Activated T-helper 1 cell treated with anti-CD3 and anti-CD28 coated beads, Interleukin-12 subunit alpha, Interleukin-12 subunit beta, Interleukin-2, Interleukin-4 antibody, amounts not matched to agents 30 ng/mL and 10 ng/mL and 1 ng/mL, durations not matched to agents 14 hours and 24 hours and 36 hours (primary cell): ENCODE results near the gene RNF31. TPM values are rescaled to one million over a fixed set of nuclear protein-coding genes. Genes with fewer than 3 reads are reported as not detected.

Experiments used
- DNase-seq: peaks from one replicate; pipeline ENCODE4 v3.0.0; 2021; ENCODE audit warnings: low spot score
- H3K27ac Mint-ChIP-seq: one replicate; pipeline ENCODE4 v1.8.0; 2021; ENCODE audit warnings: mild to moderate bottlenecking, mixed read lengths
- H3K27me3 Mint-ChIP-seq: one replicate; pipeline ENCODE4 v1.8.0; 2022; ENCODE audit warnings: mild to moderate bottlenecking, moderate library complexity, mixed read lengths; ENCODE audit not compliant: insufficient read depth
- H3K36me3 Mint-ChIP-seq: one replicate; pipeline ENCODE4 v1.8.0; 2021; ENCODE audit warnings: low read depth, mixed read lengths
- H3K4me1 Mint-ChIP-seq: one replicate; pipeline ENCODE4 v1.8.0; 2021; ENCODE audit warnings: low read depth, mixed read lengths
- H3K4me3 Mint-ChIP-seq: one replicate; pipeline ENCODE4 v1.8.0; 2021; ENCODE audit warnings: mild to moderate bottlenecking, moderate library complexity, mixed read lengths
- H3K9me3 Mint-ChIP-seq: one replicate; pipeline ENCODE4 v1.8.0; 2021; ENCODE audit warnings: mixed read lengths
- intact Hi-C: fragments of 100-400 bp; cut with micrococcal nuclease; formaldehyde crosslinking; loops from one replicate; pipeline ENCODE4 v1.15.1; 2024
- total RNA-seq: library from RNA; stranded (reverse); gene quantifications from 2 replicates; pipeline ENCODE4 v1.2.3, GENCODE V29; 2022

Gene RNF31
- total RNA-seq, 1 donor from 2014 or later: 129 TPM

DNA sequence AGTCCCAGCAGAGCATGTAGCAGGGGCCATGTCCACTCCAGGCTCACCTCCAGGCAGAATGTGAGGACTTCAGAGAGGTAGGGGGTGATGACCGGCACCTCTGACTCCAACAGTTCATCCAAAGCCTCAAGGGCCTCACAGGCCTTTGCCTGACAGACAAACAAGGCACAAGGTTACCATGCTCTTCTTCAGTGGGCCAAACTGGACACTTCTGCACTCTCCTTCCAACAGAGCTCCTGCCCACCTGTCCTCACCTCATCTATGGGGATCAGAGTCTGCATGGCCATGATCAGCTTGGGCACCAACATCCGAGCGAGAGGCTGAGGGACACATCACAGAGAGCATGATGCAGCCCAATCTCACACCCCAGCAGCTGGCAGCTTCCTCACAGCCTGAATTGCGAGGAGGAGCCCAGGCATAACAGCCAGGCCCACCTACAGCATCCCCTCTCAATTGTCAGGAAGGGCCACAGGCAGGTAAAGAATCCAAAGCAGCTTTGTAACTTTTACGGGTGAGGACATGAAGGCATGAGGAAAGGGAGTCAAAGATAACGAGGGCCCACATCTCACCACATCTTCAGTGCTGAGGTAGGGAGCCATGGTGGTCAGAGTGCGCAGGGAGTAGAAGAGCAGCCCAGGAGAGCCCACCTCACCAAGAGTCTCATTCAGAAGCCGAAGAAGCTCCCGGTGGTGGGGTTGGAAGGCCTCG is 39.7 kb downstream of the RNF31 start:
- Mint-ChIP-seq H3K4me3 (peak overlapping the region; percentile 91), H3K4me1 (peaks cover 30% of the 10 kb centered on the region), H3K27ac (peak overlapping the region; percentile 47), H3K9me3 (no peaks in the 10 kb centered on the region), H3K27me3 (no peaks in the 10 kb centered on the region), H3K36me3 (peaks cover 51% of the 10 kb centered on the region)
- intact Hi-C loops: no loop called here
- no peak for DNase-seq

- DNase-seq: no peak
- Mint-ChIP-seq H3K9me3 (no peaks in the 10 kb centered on the region), H3K4me1 (peaks cover 36% of the 10 kb centered on the region), H3K4me3 (peak overlapping the region; percentile 91), H3K36me3 (peaks cover 51% of the 10 kb centered on the region), H3K27ac (peak overlapping the region; percentile 23), H3K27me3 (no peaks in the 10 kb centered on the region)
- intact Hi-C loops: no loop called here
These were observed 40.2 kb downstream of the RNF31 start for GRCh38 chr14:24187539-24187915.

DNA sequence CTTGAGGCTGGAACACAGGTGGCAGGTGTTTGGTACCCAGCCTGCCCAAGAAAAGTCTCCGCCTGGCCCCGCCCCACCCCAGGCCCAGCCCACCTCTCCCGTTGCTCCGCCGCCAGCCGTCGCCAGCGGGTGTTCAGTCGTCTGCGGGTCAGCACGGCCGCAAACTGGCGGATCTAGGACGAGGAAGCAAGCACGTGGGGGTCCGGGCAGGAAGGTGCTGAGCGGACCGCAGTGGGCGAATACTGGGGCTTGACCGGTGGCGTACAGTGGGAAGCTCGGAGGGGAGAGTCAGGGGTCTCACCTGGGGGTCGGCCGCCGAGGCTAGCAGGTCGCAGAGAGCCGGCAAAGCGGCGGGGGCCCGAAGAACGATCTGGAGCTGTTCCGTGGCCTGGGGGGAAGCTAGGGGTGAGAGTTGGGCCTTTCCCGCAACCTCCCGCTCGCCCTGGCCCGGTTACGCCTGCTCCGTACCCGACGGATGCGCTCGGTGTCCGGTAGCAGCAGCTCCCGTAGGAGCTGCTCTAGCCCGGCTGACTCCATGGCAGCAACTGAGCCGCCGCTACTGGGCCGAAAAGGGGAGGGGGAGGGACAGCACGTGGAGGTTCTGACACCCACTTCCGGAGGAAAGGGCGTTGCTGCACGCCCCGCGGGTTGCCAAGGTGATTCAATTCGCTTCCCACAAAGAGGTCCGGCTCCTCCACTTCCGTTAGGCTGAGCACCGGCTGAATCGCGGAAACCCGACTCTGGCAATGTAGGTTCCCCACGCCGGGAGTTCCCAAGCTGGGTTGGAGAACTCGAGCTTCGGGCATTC is 41.2 kb downstream of the RNF31 start, which contains the start of gene IPO4:
Gene IPO4 (minus strand): TSS at position 566 of the 808 bp plus-strand sequence. CDS start 29 bp downstream, at position 537.
- peak within 1 kb of the TSS; percentile 91 for H3K4me3 Mint-ChIP-seq
- H3K27me3 Mint-ChIP-seq: no peaks in the 10 kb centered on the region
- intact Hi-C loops: loop anchor here (1.0 to 2.0 kb wide), 9 partner anchors 8 to 254 kb away; partner anchors contain the start of genes CHMP4A, GMPR2, IRF9 and NEDD8
- H3K27ac Mint-ChIP-seq: peak within 1 kb of the TSS; percentile 86
- H3K4me1 Mint-ChIP-seq: peaks cover 42% of the 10 kb centered on the region
- H3K36me3 Mint-ChIP-seq: peaks cover 49% of the 10 kb centered on the region
- no peaks in the 10 kb centered on the region for H3K9me3 Mint-ChIP-seq
- DNase-seq: peak; percentile 93

GRCh38 chr14:24189059-24189375 is 41.7 kb downstream of the RNF31 start:
- DNase-seq: no peak
- Mint-ChIP-seq H3K27me3 (no peaks in the 10 kb centered on the region), H3K36me3 (peaks cover 48% of the 10 kb centered on the region), H3K9me3 (no peaks in the 10 kb centered on the region), H3K27ac (peak overlapping the region; percentile 86), H3K4me3 (peak overlapping the region; percentile 91), H3K4me1 (peaks cover 45% of the 10 kb centered on the region)
- intact Hi-C loops: loop anchor here (2.0 kb wide), 2 partner anchors 54 to 254 kb away; partner anchors contain the start of genes SDR39U1 and TINF2

- H3K27me3 Mint-ChIP-seq: no peaks in the 10 kb centered on the region
- H3K27ac Mint-ChIP-seq: peak overlapping the region; percentile 86
- no peak for DNase-seq
- peaks cover 48% of the 10 kb centered on the region for H3K36me3 Mint-ChIP-seq
- H3K9me3 Mint-ChIP-seq: no peaks in the 10 kb centered on the region
- no peak overlapping the region for H3K4me3 Mint-ChIP-seq
- intact Hi-C loops: loop anchor here (2.0 kb wide), 2 partner anchors 53 to 253 kb away; partner anchors contain the start of genes SDR39U1 and TINF2
- peaks cover 50% of the 10 kb centered on the region for H3K4me1 Mint-ChIP-seq
These were observed 42.2 kb downstream of the RNF31 start for GRCh38 chr14:24189460-24189859.

DNA sequence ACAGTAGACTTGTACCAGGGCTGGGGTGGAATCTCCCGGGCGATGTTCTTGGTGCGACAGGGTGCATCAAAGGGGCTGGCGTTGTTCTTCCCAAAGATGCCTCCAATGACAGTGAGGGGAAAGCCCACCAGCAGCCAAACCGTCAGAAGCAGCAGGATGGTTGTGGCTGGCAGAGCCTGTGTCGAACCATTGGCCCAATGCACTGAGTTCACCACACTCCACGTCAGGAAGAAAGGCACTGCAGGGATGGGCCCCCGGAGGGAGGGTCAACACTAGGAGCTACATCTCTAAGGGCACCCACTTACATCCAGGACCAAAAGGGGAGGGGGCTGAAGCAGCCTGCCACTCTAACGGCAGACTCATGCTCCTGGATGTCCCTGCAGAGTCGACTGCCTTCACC is 43.1 kb downstream of the RNF31 start:
- no peaks in the 10 kb centered on the region for H3K9me3 Mint-ChIP-seq
- no peak for DNase-seq
- H3K27ac Mint-ChIP-seq: no peak overlapping the region
- intact Hi-C loops: no loop called here
- peaks cover 56% of the 10 kb centered on the region for H3K4me1 Mint-ChIP-seq
- no peak overlapping the region for H3K4me3 Mint-ChIP-seq
- peaks cover 47% of the 10 kb centered on the region for H3K36me3 Mint-ChIP-seq
- H3K27me3 Mint-ChIP-seq: no peaks in the 10 kb centered on the region

- H3K4me3 Mint-ChIP-seq: no peak overlapping the region
- no peaks in the 10 kb centered on the region for H3K9me3 Mint-ChIP-seq
- peaks cover 32% of the 10 kb centered on the region for H3K36me3 Mint-ChIP-seq
- no peak for DNase-seq
- H3K27me3 Mint-ChIP-seq: no peaks in the 10 kb centered on the region
- peaks cover 62% of the 10 kb centered on the region for H3K4me1 Mint-ChIP-seq
- H3K27ac Mint-ChIP-seq: peak overlapping the region; percentile 1
- intact Hi-C loops: no loop called here
These were observed 45.6 kb downstream of the RNF31 start for GRCh38 chr14:24192933-24193332.

- no peak for DNase-seq
- intact Hi-C loops: no loop called here
- Mint-ChIP-seq H3K36me3 (peaks cover 42% of the 10 kb centered on the region), H3K9me3 (no peaks in the 10 kb centered on the region), H3K4me3 (peak overlapping the region; percentile 97), H3K4me1 (peaks cover 67% of the 10 kb centered on the region), H3K27me3 (no peaks in the 10 kb centered on the region), H3K27ac (peak overlapping the region; percentile 96)
These were observed 47.0 kb downstream of the RNF31 start for GRCh38 chr14:24194186-24194872.

GRCh38 chr14:24194873-24195185 is 47.5 kb downstream of the RNF31 start:
- Mint-ChIP-seq H3K36me3 (peaks cover 43% of the 10 kb centered on the region), H3K27me3 (no peaks in the 10 kb centered on the region), H3K9me3 (no peaks in the 10 kb centered on the region), H3K27ac (peak overlapping the region; percentile 96), H3K4me1 (peaks cover 67% of the 10 kb centered on the region), H3K4me3 (peak overlapping the region; percentile 97)
- intact Hi-C loops: loop anchor here (1.0 kb wide), 3 partner anchors 18 to 48 kb away; partner anchors contain the start of genes CHMP4A, GMPR2, NEDD8 and RNF31
- no peak for DNase-seq

- intact Hi-C loops: loop anchor here (1.0 kb wide), 4 partner anchors 7 to 48 kb away; partner anchors contain the start of genes CHMP4A, GMPR2, IPO4 and NEDD8
- peaks cover 37% of the 10 kb centered on the region for H3K36me3 Mint-ChIP-seq
- peaks cover 61% of the 10 kb centered on the region for H3K4me1 Mint-ChIP-seq
- peak within 1 kb of the TSS; percentile 96 for H3K27ac Mint-ChIP-seq
- no peaks in the 10 kb centered on the region for H3K27me3 Mint-ChIP-seq
- DNase-seq: peak; percentile 85
- H3K4me3 Mint-ChIP-seq: peak within 1 kb of the TSS; percentile 97
- no peaks in the 10 kb centered on the region for H3K9me3 Mint-ChIP-seq
These were observed 48.1 kb downstream of the RNF31 start, which contains the start of gene TM9SF1 for GRCh38 chr14:24195186-24196070. Gene TM9SF1, minus strand, starts transcription at chr14:24195441. Its CDS starts 422 bp downstream, at chr14:24195019.

DNA sequence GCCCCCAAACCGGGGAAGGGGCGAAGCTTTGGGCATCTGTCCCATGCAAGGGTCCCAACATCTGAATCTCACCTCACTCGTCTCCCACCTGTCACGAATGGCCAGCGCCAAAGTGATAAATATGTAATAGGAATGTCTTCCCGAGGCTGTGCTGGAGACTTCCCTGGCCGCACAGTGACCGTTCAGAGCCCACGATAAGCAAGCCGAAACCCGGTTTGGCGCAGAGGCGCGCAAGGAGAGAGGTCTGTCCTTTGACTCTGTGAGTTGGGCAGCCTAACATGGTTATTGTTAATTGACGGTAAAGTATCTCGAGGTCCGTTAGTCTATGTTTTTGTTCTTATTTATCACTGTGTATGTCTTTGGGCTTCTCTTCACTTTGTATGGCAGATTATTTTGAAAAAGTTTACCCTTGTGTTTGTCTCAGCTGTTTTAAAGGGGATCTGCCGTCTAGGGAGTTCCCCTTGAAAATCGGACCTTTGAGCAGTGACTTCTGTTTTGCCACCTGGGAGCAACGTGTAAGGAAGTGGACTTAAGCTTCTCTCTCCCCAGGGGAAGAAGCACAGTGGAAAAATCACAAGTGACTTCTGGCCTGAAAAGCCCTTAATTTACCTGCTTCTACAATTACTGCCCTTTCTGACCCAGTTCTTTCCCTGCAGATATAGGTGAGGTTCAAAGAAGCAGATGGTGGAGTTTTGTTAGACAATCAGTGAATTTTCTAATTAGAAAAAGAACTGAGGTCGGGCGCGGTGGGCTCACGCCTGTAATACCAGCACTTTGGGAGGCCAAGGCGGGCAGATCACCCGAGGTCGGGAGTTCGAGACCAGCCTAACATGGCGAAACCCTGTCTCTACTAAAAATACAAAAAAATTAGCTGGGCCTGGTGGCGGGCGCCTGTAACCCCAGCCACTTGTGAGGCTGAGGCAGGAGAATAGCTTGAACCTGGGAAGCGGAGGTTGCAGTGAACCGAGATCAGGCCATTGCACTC is 49.1 kb downstream of the RNF31 start:
- DNase-seq: no peak
- Mint-ChIP-seq H3K27ac (peak overlapping the region; percentile 96), H3K27me3 (no peaks in the 10 kb centered on the region), H3K4me3 (peak overlapping the region; percentile 97), H3K9me3 (no peaks in the 10 kb centered on the region), H3K36me3 (peaks cover 35% of the 10 kb centered on the region), H3K4me1 (peaks cover 61% of the 10 kb centered on the region)
- intact Hi-C loops: loop anchor here (1.0 kb wide), 1 partner anchor 8 kb away; the partner anchor contains the start of gene IPO4
